Measurements from ENCODE around the gene ROS1. TPM values are rescaled to one million over a fixed set of nuclear protein-coding genes. Genes with fewer than 3 reads are reported as not detected.
"Not testable (repeated sequence)": the region's sequence is repeated elsewhere in the genome, so short reads cannot be mapped to it uniquely, and the experiment has no call there.

ROS1 gene
- 10 to 100 TPM; 14.5 to 85.1 (median 27.2) TPM for polyA plus RNA-seq (ENCODE audit: insufficient read depth in 1 of 5, insufficient read length in 5 of 5, low replicate concordance in 1 of 5)
- long read RNA-seq, donor 1: 0 reads
- long read RNA-seq, donor 2, partial matches to known transcripts: 0 of 1 reads
- long read RNA-seq, donor 2, other reads (novel, unspliced or antisense): 0 of 1 reads
- long read RNA-seq, donor 3, partial matches to known transcripts: 5 of 6 reads
- long read RNA-seq, donor 3, other reads (novel, unspliced or antisense): 0 of 6 reads
- long read RNA-seq, donor 4: 0 reads
- long read RNA-seq, donor 5, partial matches to known transcripts: 0 of 1 reads
- long read RNA-seq, donor 5, other reads (novel, unspliced or antisense): 0 of 1 reads
- long read RNA-seq, donor 6, partial matches to known transcripts: 0 of 1 reads
- long read RNA-seq, donor 6, other reads (novel, unspliced or antisense): 0 of 1 reads
- long read RNA-seq, donor 7: 0 reads
- long read RNA-seq, donor 8: 0 reads

DNA sequence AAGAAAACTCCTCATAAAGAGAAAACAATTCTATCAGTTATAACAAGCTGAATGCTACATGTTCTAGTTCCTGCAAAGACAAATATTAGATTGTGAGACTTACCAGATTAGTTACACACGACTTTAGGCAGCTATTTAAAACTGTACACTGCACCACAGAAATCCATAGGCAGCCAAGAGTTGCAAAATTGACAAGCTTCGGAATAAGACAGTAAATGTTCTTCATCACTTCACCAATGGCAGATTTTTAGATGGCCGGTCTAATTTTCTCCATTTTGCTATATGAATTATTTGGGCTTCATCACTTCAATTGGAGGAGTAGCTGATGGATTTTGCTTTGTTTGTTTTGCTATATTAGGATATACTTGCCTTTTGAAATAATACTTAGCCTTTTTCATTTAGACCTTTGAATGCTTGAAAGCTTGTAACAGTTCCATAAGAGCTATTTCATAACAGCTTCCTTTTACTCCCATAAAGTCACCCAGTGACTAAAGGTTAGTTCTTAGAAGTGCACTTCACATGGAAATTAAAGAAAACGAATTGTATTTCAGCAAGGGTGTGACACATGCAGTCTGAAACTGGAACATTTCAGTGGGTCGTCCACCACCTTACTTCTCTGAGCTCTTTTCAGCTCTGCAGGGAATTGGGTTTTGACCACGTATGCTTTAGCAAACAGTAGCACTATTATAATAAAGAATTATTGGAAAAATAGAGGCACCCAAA, at the start of gene ROS1:
Gene ROS1, minus strand, starts transcription at position 512 of the 723 bp plus-strand sequence. Its CDS starts 286 bp downstream, at position 226.
- peak in 1 of 2 donors; percentile 15 for DNase-seq

DNA sequence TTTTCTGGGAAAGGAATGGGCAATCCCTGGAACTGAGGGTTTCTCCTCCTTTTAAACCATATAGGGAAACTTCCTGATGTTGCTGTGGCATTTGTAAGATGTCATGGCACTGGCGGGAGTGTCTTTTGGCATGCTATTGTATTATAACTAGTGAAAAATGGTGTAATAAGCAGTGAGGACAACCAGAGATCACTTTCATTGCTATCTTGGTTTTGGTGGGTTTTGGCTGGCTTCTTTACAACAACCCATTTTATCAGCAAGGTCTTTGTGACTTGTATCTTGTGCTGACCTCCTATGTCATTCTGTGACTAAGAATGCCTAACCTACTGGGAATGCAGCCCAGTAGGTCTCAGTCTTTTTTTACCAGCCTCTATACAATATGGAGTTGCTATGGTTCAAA, 47.7 kb upstream of the ROS1 start:
- no peak for DNase-seq

DNA sequence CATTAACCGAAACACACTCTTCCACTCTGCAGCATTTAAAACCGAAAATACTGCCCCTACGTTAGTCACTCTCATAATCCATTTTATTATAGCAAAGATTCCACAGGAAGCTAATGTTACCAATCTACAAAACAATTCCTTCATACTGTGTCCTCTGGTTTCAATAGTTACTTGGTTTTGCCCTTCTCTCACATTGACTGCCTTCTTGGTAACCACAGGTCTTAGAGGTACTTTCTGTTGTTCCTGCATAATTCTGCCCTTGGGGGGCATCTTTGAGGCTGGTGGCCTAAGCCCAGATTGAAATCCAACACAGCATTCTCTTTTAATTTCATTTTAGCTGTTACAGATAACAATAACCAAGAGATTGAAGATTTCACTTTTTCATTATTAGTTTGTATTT, 46.9 kb upstream of the ROS1 start:
- no peak for DNase-seq

DNA sequence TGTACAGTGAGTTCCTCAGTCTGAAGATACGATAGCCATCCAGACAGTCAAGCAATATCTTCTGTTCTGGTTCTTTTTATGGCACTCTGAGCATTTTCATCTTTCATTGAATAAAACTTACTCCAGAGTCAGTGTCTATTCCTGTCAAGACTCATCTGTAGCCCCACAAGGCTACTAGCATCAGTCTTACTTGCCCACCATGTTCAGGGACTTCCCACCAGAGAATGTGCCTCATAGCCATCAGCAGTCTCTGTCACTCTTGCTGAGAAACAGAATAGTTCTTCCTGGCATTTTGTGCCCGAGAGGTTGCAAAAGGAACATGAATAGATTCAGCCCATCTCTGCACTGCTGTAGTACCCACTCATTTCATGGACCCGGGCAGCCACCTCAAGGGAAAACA, 44.0 kb upstream of the ROS1 start:
- no peak for DNase-seq

DNA sequence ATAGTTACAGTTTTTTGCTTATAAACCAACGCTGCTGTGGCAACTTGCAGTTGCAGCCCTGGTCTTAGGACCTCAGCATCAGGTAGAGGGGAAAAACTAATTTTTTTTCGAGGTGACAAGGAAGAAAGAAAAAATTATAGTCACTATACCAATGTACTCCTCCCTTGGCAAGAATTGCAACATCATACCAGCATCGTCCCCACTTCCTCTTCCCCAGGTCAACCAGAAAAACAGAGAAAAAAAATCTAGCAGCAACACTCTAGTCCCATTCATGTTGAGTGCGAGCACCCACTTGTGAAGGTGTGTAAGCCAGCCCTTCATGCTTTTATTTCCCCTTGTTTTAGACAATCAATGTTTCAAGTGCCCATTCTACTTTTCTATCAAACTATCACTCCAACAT, 43.6 kb upstream of the ROS1 start:
- no peak for DNase-seq

DNA sequence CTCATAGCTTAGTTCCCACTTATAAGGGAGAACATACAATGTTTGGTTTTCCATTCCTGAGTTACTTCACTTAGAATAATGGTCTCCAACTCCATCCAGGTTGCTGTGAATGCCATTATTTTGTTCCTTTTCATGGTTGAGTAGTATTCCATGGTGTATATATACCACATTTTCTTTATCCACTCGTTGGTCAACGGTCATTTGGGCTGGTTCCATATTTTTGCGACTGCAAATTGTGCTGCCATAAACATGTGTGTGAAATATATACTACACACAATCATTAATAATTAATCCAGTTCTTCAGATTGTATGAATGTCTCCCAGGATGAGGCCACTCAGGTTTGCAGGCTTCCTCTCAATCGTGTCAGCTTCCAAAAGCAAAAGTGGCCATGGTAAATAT, 42.8 kb upstream of the ROS1 start:
- not testable (repeated sequence) for DNase-seq

DNA sequence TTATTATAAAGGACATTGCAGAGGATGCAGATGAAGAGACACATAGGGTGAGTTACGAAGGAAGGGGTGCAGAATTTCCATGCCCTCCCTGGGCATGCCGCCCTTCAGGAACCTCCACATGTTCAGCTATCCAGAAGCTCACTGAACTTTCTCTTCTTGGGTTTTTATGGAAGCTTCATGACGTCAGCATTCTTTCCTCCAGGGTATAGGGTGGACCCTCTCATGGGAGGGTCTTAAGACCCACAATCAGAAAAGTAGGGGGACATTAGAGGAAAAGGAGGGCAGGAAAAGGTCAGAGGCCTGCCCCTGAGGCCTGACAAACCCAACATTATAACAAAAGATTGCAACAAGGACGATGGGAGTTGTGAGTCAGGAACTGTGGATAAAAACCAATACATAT, 42.1 kb upstream of the ROS1 start:
- DNase-seq: no peak

DNA sequence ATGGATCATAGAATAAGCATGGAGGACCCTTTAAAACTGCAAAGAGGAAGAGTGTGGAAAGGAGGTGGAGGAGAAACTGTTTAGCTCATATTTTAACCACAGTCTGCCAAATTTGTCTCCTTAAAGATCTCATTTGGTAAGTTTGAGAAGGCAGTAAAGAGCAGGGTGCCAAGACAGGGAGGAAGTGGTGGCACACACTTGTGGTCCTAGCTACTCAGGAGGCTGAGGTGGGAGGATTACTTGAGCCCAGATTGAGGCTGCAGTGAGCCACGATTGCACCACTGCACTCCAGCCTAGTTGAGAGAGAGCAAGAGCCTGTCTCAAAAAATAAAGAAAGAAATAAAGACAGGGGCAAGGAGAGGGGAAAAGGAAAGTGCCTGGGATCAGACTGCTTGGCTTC, 39.9 kb upstream of the ROS1 start:
- DNase-seq: no peak

DNA sequence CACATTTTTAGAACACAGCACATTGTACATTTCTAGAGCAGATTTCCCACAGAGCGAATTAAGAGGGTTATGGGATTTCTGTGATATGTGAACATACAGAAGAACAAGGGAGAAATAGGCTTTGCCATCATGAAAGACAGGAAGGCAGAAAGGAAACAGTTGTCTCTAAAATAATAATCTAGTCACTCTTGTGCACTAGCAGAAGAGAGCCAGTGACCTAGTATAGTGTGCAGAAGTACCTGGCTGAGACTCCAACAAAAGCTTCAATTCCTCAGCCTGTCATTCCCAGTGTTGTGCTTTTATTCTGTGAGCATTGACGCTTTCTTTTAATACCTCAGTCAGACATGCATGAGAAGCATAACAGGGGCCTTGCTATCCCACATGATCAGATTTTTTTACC, 39.0 kb upstream of the ROS1 start:
- DNase-seq: no peak

DNA sequence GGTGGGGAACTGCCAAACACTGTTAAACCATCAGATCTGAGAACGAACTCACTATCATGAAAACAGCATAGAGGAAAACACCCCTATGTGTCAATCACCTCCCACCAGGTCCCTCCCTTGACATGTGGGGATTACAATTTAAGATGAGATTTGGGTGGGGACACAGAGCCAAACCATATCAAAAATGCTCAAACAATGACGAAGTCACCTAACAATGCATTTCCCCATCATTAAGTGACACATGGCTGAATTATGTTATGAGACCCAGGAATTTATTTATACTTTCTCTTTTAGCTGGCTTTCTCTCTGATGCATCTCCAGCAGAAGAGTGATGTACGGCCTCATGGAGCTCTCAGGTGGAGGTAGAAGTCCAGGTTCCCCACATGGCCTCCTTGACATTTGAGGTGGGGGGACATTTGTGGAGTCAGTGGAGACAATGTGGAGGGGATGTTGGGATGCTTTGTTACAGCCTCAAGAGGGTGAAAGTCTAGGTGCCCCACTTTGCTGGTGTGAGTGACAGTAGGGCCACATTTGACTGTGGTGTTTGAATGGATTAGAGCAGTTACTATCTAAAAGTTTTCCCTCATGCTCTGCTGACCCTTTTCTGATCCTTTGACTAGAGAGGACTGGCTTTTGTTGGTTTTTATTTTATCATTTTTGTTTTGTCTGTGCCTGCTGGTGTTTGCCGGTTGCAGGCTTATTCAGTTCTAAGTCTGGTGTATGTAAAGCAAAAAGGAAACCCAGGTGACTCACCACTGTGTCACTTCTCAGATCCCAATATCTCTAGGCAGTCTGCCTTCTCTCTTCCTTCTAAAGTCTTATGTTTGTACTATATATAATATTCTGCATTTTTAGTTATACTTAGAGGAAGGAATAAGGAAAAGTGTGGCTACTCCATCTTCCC, 38.3 kb upstream of the ROS1 start:
- DNase-seq: no peak

DNA sequence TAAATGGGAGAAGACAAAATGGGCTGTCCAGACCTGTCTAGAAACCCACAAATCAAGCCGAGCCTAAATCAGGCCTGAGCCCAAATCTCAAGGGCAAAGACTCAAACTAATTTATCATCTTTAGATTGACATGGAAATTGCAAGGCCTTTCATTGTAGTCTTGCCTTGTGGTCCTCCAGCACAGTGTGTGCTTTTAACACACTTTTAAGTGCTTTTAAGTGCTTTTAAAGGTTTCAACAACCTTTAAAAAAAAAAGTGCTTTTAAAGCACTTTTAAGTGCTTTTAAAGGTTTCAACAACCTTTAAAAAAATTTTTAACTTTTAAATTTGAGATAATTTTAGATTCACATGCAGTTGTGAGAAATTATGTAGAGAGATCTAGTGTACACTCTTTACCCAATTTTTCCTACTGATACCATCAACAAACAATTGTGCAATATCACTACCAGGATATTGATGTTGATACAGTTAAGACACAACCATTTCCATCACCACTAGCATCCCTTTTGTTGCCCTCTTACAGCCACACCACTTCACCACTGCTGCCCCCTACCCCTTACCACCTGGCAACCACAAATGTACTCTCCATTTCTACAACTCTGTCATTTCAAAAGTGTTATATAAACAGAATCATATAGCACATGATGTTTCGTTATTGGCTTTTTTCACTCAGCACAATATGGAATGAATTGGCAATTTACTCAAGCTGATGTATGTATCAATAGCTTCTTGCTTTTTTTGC, 33.6 kb upstream of the ROS1 start:
- DNase-seq: no peak

DNA sequence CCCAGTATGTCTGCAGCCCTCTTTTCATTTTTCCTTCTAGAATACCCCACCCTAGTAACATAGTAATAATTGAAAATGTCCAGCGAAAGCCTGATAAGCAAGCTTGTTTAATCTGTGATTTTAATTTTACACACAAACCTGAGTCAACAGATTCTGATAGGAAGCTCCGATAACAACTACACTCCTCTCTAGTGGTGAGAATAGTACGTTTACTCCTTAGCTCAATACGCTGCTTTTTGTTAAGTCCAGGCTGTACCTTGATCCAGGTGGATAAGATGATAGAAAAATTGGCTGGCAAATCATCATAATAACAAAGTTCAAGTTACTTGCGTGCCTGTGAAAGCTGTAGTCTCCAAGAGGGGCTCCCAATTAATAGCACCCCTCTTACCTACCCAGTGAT, 31.3 kb upstream of the ROS1 start:
- no peak for DNase-seq

DNA sequence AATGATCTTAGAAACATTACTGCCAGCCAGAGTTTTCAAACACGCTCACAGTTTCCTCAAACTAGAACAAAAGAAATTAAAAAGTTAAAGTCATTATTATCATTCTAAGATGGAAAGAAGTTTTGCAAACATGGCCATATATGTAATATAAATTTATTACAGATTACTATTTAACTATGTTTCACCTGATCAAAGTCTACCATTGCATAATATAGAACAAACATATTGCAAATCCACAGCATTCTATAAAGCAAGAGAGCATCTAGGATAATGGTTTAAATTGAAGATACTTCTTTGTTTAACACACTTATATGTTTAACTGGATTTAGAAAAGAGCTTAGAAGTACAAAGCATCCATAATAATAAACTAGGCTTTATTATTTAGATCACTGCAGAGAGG, 30.5 kb upstream of the ROS1 start:
- no peak for DNase-seq

DNA sequence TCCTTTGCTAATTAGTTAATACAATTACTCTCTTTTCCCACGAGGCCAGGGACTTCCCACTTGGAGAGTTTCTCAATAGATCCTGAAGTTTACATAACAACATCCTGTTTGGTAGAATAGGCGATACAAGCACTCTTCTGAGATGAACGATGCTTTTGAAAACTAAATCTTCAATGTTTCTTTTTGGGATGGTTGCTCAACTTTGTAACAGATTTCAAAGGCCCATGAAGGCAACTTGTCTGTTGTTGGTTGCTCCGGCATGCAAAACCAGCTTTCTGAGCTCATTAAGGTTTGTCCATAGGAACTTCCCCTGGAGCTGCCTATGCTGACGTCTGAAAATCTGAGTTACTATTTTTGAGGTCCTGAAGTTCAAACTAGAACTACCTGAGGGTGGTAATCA, 25.9 kb upstream of the ROS1 start:
- no peak for DNase-seq

DNA sequence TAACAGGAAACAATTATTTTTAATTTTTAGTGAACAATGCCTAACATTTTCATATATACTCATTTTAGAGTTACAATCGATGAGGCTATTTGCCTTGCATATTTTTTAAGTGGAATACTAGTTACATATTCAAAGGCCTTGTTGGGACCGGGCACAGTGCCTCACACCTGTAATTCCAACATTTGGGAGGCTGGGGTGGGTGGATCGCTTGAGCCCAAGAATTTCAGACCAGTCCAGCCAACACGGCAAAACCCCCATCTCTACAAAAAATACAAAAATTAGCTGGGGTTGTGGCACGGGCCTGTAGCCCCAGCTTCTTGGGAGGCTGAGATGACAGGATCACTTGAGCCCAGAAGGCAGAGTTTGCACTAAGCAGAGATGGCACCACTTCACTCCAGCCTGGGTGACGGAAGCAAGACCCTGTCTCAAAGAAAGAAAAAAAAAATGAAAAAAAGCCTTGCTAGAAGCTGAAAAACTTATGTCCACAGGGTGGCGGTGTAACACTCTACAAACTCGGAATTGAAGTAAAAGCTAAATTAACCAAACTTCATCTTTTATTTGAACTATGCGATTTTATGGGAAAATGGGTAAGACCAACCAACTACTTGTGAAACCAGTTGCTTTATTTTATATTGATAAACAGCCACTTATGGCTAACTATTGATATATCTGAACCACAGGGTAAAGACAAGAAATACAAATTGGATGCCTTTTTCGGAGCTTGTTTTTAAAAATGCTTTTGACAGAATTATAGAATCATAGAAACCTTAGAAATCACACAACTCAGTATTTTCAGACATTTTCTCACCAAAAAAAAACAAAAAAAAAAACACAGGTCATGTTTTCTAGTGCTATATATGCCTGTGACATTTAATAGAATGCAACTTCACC, 24.1 kb upstream of the ROS1 start:
- peak; percentile 57 to 71 for DNase-seq

DNA sequence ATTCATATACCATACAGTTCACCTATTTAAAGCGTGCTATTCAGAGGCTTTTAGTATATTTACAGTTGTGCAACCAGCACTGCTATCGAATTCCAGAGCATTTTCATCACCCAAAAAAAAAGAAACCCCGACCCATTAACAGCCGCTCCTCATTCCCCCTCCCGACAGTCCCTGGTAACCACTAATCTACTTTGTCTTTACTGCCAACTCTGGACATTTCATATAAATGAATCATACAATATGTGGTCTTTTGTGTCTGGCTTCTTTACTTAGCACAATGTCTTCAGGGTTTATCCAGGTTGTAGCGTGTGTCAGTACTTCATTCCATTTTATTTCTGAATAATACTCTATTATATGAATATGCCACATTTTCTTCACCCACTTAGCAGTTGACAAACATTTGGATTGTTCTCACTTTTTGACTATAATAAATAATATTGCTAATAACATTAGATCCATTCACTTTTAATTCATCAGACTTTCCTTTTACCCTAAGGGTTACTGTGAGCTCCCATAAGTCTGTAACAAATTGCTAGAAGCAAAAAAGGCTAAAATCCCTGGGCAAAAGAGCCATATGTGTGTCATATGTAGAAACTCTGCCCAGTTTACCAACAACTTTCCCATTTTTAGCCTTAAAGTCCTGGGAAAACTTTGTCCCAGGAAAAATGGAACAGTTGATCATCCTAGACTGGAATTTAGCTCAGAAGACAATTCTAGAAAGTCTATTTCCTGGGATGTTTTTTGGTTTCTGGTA, 23.2 kb upstream of the ROS1 start:
- DNase-seq: no peak

DNA sequence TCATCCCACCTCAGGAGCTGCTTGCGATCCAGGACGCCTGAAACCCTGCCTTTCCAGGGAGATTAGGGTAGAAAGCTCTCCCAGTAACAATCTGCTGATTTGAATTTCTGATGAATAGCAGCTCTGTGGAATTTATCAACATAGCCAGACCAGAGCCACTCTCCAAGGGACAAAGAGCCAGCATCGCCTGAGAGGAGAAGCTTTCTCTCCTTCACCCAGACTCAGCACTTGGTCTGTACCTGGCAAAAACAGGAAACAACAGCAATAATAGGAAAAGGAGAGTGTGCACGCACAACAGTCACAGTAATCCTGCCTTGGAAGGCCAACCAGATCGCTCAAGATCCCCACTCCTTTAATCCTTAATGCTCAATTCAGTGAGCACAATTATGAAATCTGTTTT, 22.3 kb upstream of the ROS1 start:
- DNase-seq: no peak

DNA sequence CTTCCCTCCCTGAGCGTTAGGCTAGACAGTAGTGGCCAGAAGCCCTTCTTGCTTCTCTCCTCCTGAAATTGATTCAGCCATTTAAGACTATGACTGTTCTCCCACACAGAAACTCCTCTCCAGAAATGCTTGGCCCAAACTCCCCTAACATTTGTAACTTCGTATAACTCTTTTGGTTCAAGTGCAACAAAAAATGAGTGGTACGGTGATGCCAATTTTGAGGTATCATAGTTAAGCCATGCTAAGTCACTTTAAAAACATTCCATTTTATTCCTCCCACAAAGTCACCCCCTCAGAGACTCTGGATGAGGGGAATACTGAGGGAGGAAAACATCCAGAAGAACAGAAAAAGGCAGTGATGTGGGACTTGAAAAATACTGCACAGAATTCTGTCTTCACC, 21.1 kb upstream of the ROS1 start:
- no peak for DNase-seq

DNA sequence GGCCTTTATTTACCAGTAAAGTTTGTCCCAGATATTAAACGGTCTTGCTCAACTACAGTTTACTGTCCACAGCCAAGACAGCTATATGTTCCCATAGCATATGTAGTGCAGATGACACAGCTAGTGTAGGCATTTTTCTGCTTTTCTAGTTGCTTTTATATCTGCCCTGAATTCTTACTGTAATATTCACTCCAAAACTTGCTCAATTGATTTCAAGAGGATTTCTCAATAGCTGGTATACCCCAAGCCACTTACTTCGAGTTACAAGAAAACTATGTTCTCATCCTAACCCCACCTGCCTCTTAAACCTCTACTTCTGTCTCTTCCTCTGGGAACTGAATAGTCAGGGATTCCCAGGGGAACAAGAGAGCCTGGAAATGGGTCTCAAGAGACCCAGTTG, 18.9 kb upstream of the ROS1 start:
- DNase-seq: no peak

DNA sequence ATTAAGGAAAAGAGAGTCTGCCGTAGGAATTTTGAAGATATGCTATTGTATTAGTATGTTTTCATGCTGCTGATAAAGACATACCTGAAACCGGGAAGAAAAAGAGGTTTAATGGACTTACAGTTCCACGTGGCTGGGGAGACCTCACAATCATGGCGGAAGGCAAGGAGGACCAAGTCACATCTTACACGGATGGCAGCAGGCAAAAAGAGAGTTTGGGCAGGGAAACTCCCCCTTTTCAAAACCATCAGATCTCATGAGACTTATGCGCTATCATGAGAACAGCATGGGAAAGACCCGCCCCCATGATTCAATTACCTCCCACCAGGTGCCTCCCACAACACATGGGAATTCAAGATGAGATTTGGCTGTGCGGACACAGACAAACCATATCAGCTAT, 16.6 kb upstream of the ROS1 start:
- not testable (repeated sequence) for DNase-seq
